Ureter (tissue), 1 donor: ENCODE data around the gene CGNL1. TPM values are rescaled to one million over a fixed set of nuclear protein-coding genes. Genes with fewer than 3 reads are reported as not detected.

ENCODE experiments used
- DNase-seq: peaks from one replicate; pipeline ENCODE4 v3.0.0-alpha.2; 2020; ENCODE audit warnings: low spot score
- total RNA-seq: library from RNA; stranded (reverse); gene quantifications from one replicate; pipeline ENCODE4 v1.2.4, GENCODE V29; 2023
- donor health status: DM: yes; HTN: yes; CAD: no.

The CGNL1 gene
- total RNA-seq, 1 donor from 2014 or later, result 12.6 TPM

GRCh38 chr15:57597431-57597830 is 221.1 kb downstream of the CGNL1 start:
- DNase-seq, result no peak

- no peak for DNase-seq
Measured at GRCh38 chr15:57598346-57598745, 222.0 kb downstream of the CGNL1 start.

- DNase-seq, result no peak
Measured at GRCh38 chr15:57599296-57599810, 223.0 kb downstream of the CGNL1 start.

GRCh38 chr15:57600197-57600596 is 223.9 kb downstream of the CGNL1 start:
- no peak for DNase-seq

Other genes with a start within 250 kb of the CGNL1 start
- gene MYZAP, start 215.4 kb downstream of the CGNL1 start, total RNA-seq, result 29.3 TPM